T-helper 9 cell (primary cell): ENCODE measurements around the gene NXPH1.
"Not testable (repeated sequence)": the region's sequence is repeated elsewhere in the genome, so short reads cannot be mapped to it uniquely, and the experiment has no call there.

Experiments
- DNase-seq: peaks from one replicate; pipeline ENCODE4 v3.0.0-alpha.2; 2020

NXPH1 gene

GRCh38 chr7:8731756-8732155, 298.3 kb downstream of the NXPH1 start:
- not testable (repeated sequence) for DNase-seq

- no peak for DNase-seq
These were observed 306.4 kb downstream of the NXPH1 start for GRCh38 chr7:8739837-8740236.

GRCh38 chr7:8742837-8743236, 309.4 kb downstream of the NXPH1 start:
- no peak for DNase-seq

- DNase-seq, result no peak
These were observed 313.9 kb downstream of the NXPH1 start for GRCh38 chr7:8747338-8747737.

GRCh38 chr7:8751557-8752231, 318.3 kb downstream of the NXPH1 start:
- DNase-seq, result no peak

GRCh38 chr7:8753355-8753754, 319.9 kb downstream of the NXPH1 start:
- DNase-seq, result no peak

GRCh38 chr7:8761731-8762130, 328.3 kb downstream of the NXPH1 start:
- DNase-seq, result no peak

- DNase-seq, result no peak
These were observed 329.4 kb downstream of the NXPH1 start for GRCh38 chr7:8762803-8763202.

- no peak for DNase-seq
These were observed 332.0 kb downstream of the NXPH1 start for GRCh38 chr7:8765374-8765773.

- no peak for DNase-seq
These were observed 340.1 kb downstream of the NXPH1 start for GRCh38 chr7:8773518-8773917.

GRCh38 chr7:8778459-8778858, 345.1 kb downstream of the NXPH1 start:
- DNase-seq, result no peak

GRCh38 chr7:8781166-8781565, 347.8 kb downstream of the NXPH1 start:
- DNase-seq, result no peak

GRCh38 chr7:8783229-8783628, 349.8 kb downstream of the NXPH1 start:
- no peak for DNase-seq

- no peak for DNase-seq
These were observed 351.7 kb downstream of the NXPH1 start for GRCh38 chr7:8785081-8785480.

- no peak for DNase-seq
These were observed 367.6 kb downstream of the NXPH1 start for GRCh38 chr7:8800986-8801385.
